MV-4-11 (cell line): Measurements from ENCODE around the gene SASS6.

Experiments
- DNase-seq: peaks from one replicate; lab custom pipeline; 2025; lab: John Stamatoyannopoulos, UW

The SASS6 gene

GRCh38 chr1:100047235-100047708 lies 85.5 kb downstream of the SASS6 start:
- DNase-seq: peak; percentile 71

- no peak for DNase-seq
These were observed 87.5 kb downstream of the SASS6 start for GRCh38 chr1:100045206-100045605.

GRCh38 chr1:100039591-100039990 lies 93.1 kb downstream of the SASS6 start:
- peak; percentile 31 for DNase-seq

- peak; percentile 40 for DNase-seq
These were observed 94.0 kb downstream of the SASS6 start for GRCh38 chr1:100038660-100039287.

- peak; percentile 63 for DNase-seq
These were observed 94.6 kb downstream of the SASS6 start for GRCh38 chr1:100037927-100038659.

- no peak for DNase-seq
These were observed 95.1 kb downstream of the SASS6 start for GRCh38 chr1:100037656-100037926.

- DNase-seq: peak; percentile 7
These were observed 95.7 kb downstream of the SASS6 start for GRCh38 chr1:100036718-100037655.

- no peak for DNase-seq
These were observed 97.5 kb downstream of the SASS6 start for GRCh38 chr1:100035214-100035613.

- no peak for DNase-seq
These were observed 98.3 kb downstream of the SASS6 start for GRCh38 chr1:100034470-100034869.
